Nephron (organoid): ENCODE measurements around the gene SMIM33.

Experiments used
- H3K27ac Mint-ChIP-seq, 3 experiments: 2 replicates each; pipeline ENCODE4 v1.8.0; 2020; ENCODE audit warnings: mixed read lengths in 3 of 3, mild to moderate bottlenecking in 2 of 3, moderate library complexity in 1 of 3
- H3K27me3 Mint-ChIP-seq: 2 replicates; pipeline ENCODE4 v1.8.0; 2021; ENCODE audit warnings: low read depth, mild to moderate bottlenecking, moderate library complexity, mixed read lengths
- H3K36me3 Mint-ChIP-seq: 2 replicates; pipeline ENCODE4 v1.8.0; 2020; ENCODE audit warnings: low read depth, mixed read lengths
- H3K4me1 Mint-ChIP-seq: 2 replicates; pipeline ENCODE4 v1.8.0; 2020; ENCODE audit warnings: mixed read lengths
- H3K4me3 Mint-ChIP-seq, 3 experiments: 2 replicates each; pipeline ENCODE4 v1.8.0; 2020; ENCODE audit warnings: mild to moderate bottlenecking in 3 of 3, mixed read lengths in 3 of 3, moderate library complexity in 2 of 3
- H3K9me3 Mint-ChIP-seq: 2 replicates; pipeline ENCODE4 v1.8.0; 2020; ENCODE audit warnings: mixed read lengths
- CTCF ChIP-seq, 3 experiments: fragments of 200-600 bp; sonication (generic); IDR thresholded peaks; one replicate each; pipeline ENCODE4 v1.5.0; 2021; ENCODE audit warnings: antibody characterized with exemption in 3 of 3; ENCODE audit not compliant: unreplicated experiment in 3 of 3

Gene SMIM33

GRCh38 chr5:139470821-139471300, at the start of gene SMIM33:
Gene SMIM33, plus strand, starts transcription at chr5:139471004. Its CDS starts 118 bp downstream, at chr5:139471122.
- Mint-ChIP-seq H3K9me3 (no peaks in the 10 kb centered on the region), H3K36me3 (no peaks in the 10 kb centered on the region), H3K4me3 (no peak within 1 kb of the TSS), H3K27me3 (peaks cover 4% of the 10 kb centered on the region), H3K27ac (peak within 1 kb of the TSS in 2 of 3 experiments; percentile 95 to 98), H3K4me1 (peaks cover 50% of the 10 kb centered on the region)
- TF ChIP-seq CTCF (IDR thresholded peaks at IDR 0.05; ENCODE audit: unreplicated experiment in 3 of 3) = no peak

GRCh38 chr5:139422307-139422893, 48.4 kb upstream of the SMIM33 start:
- H3K27me3 Mint-ChIP-seq = no peaks in the 10 kb centered on the region
- H3K4me1 Mint-ChIP-seq = peaks cover 36% of the 10 kb centered on the region
- peaks cover 57% of the 10 kb centered on the region for H3K36me3 Mint-ChIP-seq
- H3K27ac Mint-ChIP-seq = peak overlapping the region; percentile 4 to 40 (median 8)
- H3K9me3 Mint-ChIP-seq = no peaks in the 10 kb centered on the region
- H3K4me3 Mint-ChIP-seq = no peak overlapping the region
- peak; percentile 80 to 90 (median 82) for TF ChIP-seq CTCF (IDR thresholded peaks at IDR 0.05; ENCODE audit: unreplicated experiment in 3 of 3)

GRCh38 chr5:139425497-139425896, 45.3 kb upstream of the SMIM33 start:
- no peak overlapping the region for H3K4me3 Mint-ChIP-seq
- no peaks in the 10 kb centered on the region for H3K9me3 Mint-ChIP-seq
- no peak for TF ChIP-seq CTCF (IDR thresholded peaks at IDR 0.05; ENCODE audit: unreplicated experiment in 3 of 3)
- H3K27ac Mint-ChIP-seq = no peak overlapping the region
- peaks cover 15% of the 10 kb centered on the region for H3K4me1 Mint-ChIP-seq
- peaks cover 62% of the 10 kb centered on the region for H3K36me3 Mint-ChIP-seq
- no peaks in the 10 kb centered on the region for H3K27me3 Mint-ChIP-seq

GRCh38 chr5:139426203-139426885, 44.5 kb upstream of the SMIM33 start:
- Mint-ChIP-seq H3K27ac (no peak overlapping the region), H3K9me3 (no peaks in the 10 kb centered on the region), H3K36me3 (peaks cover 60% of the 10 kb centered on the region), H3K4me1 (peaks cover 14% of the 10 kb centered on the region), H3K4me3 (no peak overlapping the region), H3K27me3 (no peaks in the 10 kb centered on the region)
- no peak for TF ChIP-seq CTCF (IDR thresholded peaks at IDR 0.05; ENCODE audit: unreplicated experiment in 3 of 3)

- no peak overlapping the region for H3K27ac Mint-ChIP-seq
- no peaks in the 10 kb centered on the region for H3K27me3 Mint-ChIP-seq
Observed at GRCh38 chr5:139430015-139430414, 40.8 kb upstream of the SMIM33 start.

More at GRCh38 chr5:139430015-139430414, 40.8 kb upstream of the SMIM33 start:
- Mint-ChIP-seq H3K4me1 (no peaks in the 10 kb centered on the region), H3K36me3 (peaks cover 49% of the 10 kb centered on the region), H3K9me3 (no peaks in the 10 kb centered on the region), H3K4me3 (no peak overlapping the region)
- TF ChIP-seq CTCF (IDR thresholded peaks at IDR 0.05; ENCODE audit: unreplicated experiment in 3 of 3) = no peak
